ENCODE data around the gene ERMP1.
"Not testable (repeated sequence)": the region's sequence is repeated elsewhere in the genome, so short reads cannot be mapped to it uniquely, and the experiment has no call there.

The ERMP1 gene

GRCh38 chr9:5825895-5826622 lies 6.9 kb downstream of the ERMP1 start:
- no peak for TF ChIP-seq JUND (IDR thresholded peaks at IDR 0.05; ENCODE audit: low read depth)
- in situ Hi-C loops (cut with HindIII; ENCODE audit: low pct_unique_long_range_greater_than_20kb, low sequenced_read_pairs), result no loop called here
- DNase-seq (ENCODE audit: low read depth in 1 of 2, low spot score in 1 of 2), result no peak

GRCh38 chr9:5825223-5825622 lies 7.7 kb downstream of the ERMP1 start:
- in situ Hi-C loops (cut with HindIII; ENCODE audit: low pct_unique_long_range_greater_than_20kb, low sequenced_read_pairs), result no loop called here
- TF ChIP-seq JUND (IDR thresholded peaks at IDR 0.05; ENCODE audit: low read depth), result no peak
- no peak for DNase-seq (ENCODE audit: low read depth in 1 of 2, low spot score in 1 of 2)

DNA sequence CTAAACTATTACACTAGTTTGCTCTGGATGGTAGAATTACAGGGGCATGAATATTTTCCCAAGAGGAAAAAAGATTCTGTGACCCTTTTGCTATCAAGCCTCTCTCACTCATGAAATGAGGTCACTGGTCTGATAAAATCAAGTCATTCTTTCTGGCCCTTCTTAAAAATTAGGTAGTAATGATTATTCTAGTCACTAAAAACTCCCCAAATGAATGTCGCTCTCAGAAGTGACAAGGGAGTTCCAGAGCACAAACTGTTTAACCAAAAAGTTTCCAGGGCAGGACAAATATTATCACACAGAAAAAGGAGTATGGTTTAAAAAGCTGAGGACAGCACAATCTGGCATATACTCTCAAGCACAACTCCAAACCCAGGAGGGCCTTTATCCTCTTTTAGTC lies 12.5 kb downstream of the ERMP1 start:
- TF ChIP-seq JUND (IDR thresholded peaks at IDR 0.05; ENCODE audit: low read depth), result no peak
- no peak for DNase-seq (ENCODE audit: low read depth in 1 of 2, low spot score in 1 of 2)
- in situ Hi-C loops (cut with HindIII; ENCODE audit: low pct_unique_long_range_greater_than_20kb, low sequenced_read_pairs), result no loop called here

DNA sequence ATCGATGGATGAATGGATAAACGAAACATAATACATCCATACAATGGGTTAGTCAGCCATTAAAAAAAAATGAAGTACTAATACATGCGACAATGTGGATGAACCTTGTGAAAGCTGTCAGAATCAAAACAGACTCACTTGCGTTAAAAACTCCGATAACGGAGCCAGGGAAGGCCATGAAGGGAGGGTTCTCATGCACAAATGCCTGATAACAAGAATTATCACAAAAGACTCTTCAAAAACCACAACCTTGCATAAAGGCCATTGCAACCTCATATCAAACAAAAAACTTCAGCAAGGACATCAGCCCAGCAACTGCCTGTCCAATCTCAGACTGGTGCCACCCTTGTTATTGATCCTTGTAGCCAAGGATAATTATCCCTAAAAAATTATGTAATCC lies 13.7 kb downstream of the ERMP1 start:
- in situ Hi-C loops (cut with HindIII; ENCODE audit: low pct_unique_long_range_greater_than_20kb, low sequenced_read_pairs), result no loop called here
- no peak for TF ChIP-seq JUND (IDR thresholded peaks at IDR 0.05; ENCODE audit: low read depth)

DNA sequence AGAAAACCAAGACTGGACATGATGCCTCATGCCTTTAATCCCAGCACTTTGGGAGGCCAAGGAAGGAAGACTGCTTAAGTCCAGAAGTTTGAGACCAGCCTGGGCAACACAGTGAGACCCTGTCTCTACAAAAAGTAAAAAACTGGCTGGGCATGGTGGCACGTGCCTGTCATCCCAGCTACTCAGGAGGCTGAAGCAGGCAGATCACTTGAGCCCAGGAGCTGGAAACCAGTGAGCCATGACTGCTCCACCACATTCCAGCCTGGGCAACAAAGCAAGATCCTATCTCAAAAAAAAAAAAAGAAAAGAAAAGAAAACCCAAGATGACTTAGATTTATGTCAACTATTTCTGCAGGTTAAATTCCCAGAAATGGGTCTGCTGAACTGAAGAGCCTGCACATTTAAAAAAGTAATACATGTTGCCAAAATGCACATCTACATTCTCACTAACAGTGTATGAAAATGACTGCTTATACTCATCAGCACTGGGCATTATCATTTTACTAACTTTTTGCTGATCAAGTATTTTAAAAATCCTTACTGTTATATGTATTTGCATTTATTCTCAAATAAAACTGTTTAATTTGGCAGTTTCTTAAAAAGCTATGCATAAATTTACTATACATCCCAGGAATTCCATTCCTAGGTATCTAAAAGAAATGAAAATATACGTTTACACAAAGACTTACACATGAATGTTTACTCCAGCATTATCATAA lies 14.3 kb downstream of the ERMP1 start:
- TF ChIP-seq JUND (IDR thresholded peaks at IDR 0.05; ENCODE audit: low read depth), result no peak
- DNase-seq (ENCODE audit: low read depth in 1 of 2, low spot score in 1 of 2), result peak in 1 of 2 experiments; percentile 41
- in situ Hi-C loops (cut with HindIII; ENCODE audit: low pct_unique_long_range_greater_than_20kb, low sequenced_read_pairs), result no loop called here

More for the DNA sequence above, 13.7 kb downstream of the ERMP1 start:
- no peak for DNase-seq (ENCODE audit: low read depth in 1 of 2, low spot score in 1 of 2)

DNA sequence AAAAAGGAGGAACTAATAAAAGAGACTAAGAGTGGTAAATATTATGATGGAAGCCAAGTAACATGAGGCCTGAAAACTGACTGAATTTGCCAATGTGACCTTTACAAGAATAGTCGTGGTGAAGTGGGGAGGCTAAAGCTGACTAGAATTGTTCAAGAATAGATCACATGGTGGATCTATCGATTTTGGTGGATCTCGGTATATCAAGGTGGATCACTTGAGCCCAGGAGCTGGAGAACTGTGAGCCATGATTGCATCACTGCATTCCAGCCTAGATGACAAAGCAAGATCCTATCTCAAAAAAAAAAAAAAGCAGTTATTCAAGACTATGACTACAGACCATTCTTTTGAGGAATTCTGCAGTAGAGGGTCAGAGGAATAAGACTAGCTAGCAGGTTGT lies 15.1 kb downstream of the ERMP1 start:
- in situ Hi-C loops (cut with HindIII; ENCODE audit: low pct_unique_long_range_greater_than_20kb, low sequenced_read_pairs), result no loop called here
- TF ChIP-seq JUND (IDR thresholded peaks at IDR 0.05; ENCODE audit: low read depth), result no peak
- peak in 1 of 2 experiments; percentile 50 for DNase-seq (ENCODE audit: low read depth in 1 of 2, low spot score in 1 of 2)

GRCh38 chr9:5815461-5815860 lies 17.5 kb downstream of the ERMP1 start:
- DNase-seq (ENCODE audit: low read depth in 1 of 2, low spot score in 1 of 2), result no peak
- in situ Hi-C loops (cut with HindIII; ENCODE audit: low pct_unique_long_range_greater_than_20kb, low sequenced_read_pairs), result no loop called here
- no peak for TF ChIP-seq JUND (IDR thresholded peaks at IDR 0.05; ENCODE audit: low read depth)

DNA sequence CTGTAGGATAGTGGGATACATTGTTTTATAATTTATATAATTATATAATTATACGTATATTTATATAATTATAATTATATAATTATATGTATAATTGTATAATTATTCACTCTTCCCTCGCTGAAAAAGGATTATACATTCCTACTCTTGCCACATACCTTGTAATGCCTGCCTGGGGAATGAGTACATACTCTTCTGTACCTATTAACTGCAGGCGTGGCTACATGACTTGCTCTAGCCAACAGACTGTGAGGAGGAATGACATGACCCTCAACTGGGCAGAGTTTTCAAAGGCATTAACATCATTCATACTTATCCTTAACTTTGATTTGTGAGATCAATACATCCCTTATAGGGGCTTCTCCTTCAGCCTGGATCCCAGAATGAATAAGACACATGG lies 19.1 kb downstream of the ERMP1 start:
- DNase-seq (ENCODE audit: low read depth in 1 of 2, low spot score in 1 of 2), result no peak

GRCh38 chr9:5811751-5812150 lies 21.2 kb downstream of the ERMP1 start:
- DNase-seq (ENCODE audit: low read depth in 1 of 2, low spot score in 1 of 2), result no peak
- in situ Hi-C loops (cut with HindIII; ENCODE audit: low pct_unique_long_range_greater_than_20kb, low sequenced_read_pairs), result no loop called here
- no peak for TF ChIP-seq JUND (IDR thresholded peaks at IDR 0.05; ENCODE audit: low read depth)

More for the DNA sequence above, 19.1 kb downstream of the ERMP1 start:
- no peak for TF ChIP-seq JUND (IDR thresholded peaks at IDR 0.05; ENCODE audit: low read depth)
- in situ Hi-C loops (cut with HindIII; ENCODE audit: low pct_unique_long_range_greater_than_20kb, low sequenced_read_pairs), result no loop called here

GRCh38 chr9:5805478-5805877 lies 27.4 kb downstream of the ERMP1 start:
- TF ChIP-seq JUND (IDR thresholded peaks at IDR 0.05; ENCODE audit: low read depth), result no peak
- in situ Hi-C loops (cut with HindIII; ENCODE audit: low pct_unique_long_range_greater_than_20kb, low sequenced_read_pairs), result no loop called here
- no peak for DNase-seq (ENCODE audit: low read depth in 1 of 2, low spot score in 1 of 2)

DNA sequence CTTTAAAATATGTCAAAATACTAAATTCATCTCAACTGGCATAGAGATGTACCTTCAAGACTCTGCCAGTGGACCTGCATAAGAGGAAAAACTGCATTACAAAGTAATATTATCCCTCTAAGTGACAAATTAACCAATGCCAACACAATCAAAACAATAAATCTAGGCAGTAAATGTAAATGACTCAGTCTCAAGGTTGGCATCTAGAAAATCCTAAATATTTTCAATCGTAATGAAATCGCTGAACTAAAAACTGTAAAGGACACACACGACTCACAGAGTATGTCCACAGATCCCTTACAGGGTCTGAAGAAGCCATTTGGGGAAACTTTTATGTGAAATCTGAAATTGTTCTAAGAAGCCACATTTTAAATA lies 31.2 kb downstream of the ERMP1 start:
- TF ChIP-seq JUND (IDR thresholded peaks at IDR 0.05; ENCODE audit: low read depth), result peak; percentile 46; the same call in 1 of the 2 replicates
- in situ Hi-C loops (cut with HindIII; ENCODE audit: low pct_unique_long_range_greater_than_20kb, low sequenced_read_pairs), result no loop called here
- DNase-seq (ENCODE audit: low read depth in 1 of 2, low spot score in 1 of 2), result no peak

DNA sequence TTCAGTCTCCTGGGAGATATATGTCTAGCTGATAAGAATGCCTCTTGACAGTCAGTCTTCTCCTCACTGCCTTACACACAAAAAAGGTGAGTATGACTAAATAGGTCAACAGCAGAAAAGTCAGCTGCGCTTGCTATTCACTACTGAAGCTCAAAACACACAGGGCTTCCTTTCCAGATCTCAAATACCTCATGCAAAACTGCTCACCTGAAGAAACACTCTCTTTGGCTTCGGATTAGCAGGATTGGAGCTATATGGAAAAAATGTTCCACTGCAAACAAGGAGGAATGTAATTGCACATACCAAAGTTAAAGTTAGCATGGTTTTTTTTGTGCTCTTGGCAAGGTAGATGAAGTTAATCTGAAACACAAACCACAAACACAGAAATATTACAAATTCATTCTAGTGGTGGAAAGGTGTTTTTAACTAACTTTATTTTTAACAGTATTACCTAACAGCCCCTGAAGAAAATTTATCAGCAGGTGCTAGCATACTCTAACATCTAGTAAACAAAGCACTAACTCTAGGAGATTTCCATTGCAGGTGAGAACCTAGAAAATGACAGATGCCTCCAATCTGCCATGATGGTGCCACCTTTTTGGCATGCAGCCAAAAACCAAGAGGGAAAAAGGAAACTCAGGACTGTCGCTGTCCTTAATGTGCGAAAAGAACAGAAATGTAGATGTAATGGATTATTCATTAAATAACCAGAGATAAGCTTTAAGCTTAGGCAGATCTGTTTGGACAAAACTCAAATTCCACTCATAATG lies 31.8 kb downstream of the ERMP1 start:
- in situ Hi-C loops (cut with HindIII; ENCODE audit: low pct_unique_long_range_greater_than_20kb, low sequenced_read_pairs), result no loop called here
- peak in 1 of 2 experiments; percentile 48 for DNase-seq (ENCODE audit: low read depth in 1 of 2, low spot score in 1 of 2)
- TF ChIP-seq JUND (IDR thresholded peaks at IDR 0.05; ENCODE audit: low read depth), result no peak

- in situ Hi-C loops (cut with HindIII; ENCODE audit: low pct_unique_long_range_greater_than_20kb, low sequenced_read_pairs), result not testable (repeated sequence)
Observed at GRCh38 chr9:5800378-5800777, 32.5 kb downstream of the ERMP1 start.

More at GRCh38 chr9:5800378-5800777, 32.5 kb downstream of the ERMP1 start:
- not testable (repeated sequence) for DNase-seq (ENCODE audit: low read depth in 1 of 2, low spot score in 1 of 2)
